SW480 (cell line): ENCODE measurements around the gene ST3GAL5.

Experiments
- DNase-seq: peaks from one replicate; pipeline ENCODE4 v3.0.0-alpha.2; 2016; ENCODE audit warnings: low spot score

Gene ST3GAL5

GRCh38 chr2:85790032-85790431, 98.8 kb downstream of the ST3GAL5 start:
- DNase-seq, result no peak

GRCh38 chr2:85789271-85789670, 99.5 kb downstream of the ST3GAL5 start:
- no peak for DNase-seq

- no peak for DNase-seq
These were observed 100.2 kb downstream of the ST3GAL5 start for GRCh38 chr2:85788603-85789002.

GRCh38 chr2:85787981-85788340, 100.8 kb downstream of the ST3GAL5 start:
- no peak for DNase-seq

- DNase-seq, result no peak
These were observed 101.4 kb downstream of the ST3GAL5 start for GRCh38 chr2:85787282-85787980.
